Skin epidermis (tissue), 12 donors: ENCODE data around the gene SYT13.
"Not testable (repeated sequence)": the region's sequence is repeated elsewhere in the genome, so short reads cannot be mapped to it uniquely, and the experiment has no call there.

Experiments
- H3K27ac ChIP-seq, 21 experiments: fragments of 200-600 bp; sonication (generic) in 11 of 21; one replicate each; pipeline ENCODE4 v1.5.0; 2020; ENCODE audit warnings: mild to moderate bottlenecking in 3 of 21, inconsistent platforms in 2 of 21, moderate library complexity in 2 of 21
- H3K4me3 ChIP-seq, 7 experiments: fragments of 200-600 bp; sonication (generic) in 2 of 7; one replicate each; pipeline ENCODE4 v1.5.0; 2020; ENCODE audit warnings: inconsistent platforms in 2 of 7, mild to moderate bottlenecking in 2 of 7, moderate library complexity in 1 of 7

The SYT13 gene

DNA sequence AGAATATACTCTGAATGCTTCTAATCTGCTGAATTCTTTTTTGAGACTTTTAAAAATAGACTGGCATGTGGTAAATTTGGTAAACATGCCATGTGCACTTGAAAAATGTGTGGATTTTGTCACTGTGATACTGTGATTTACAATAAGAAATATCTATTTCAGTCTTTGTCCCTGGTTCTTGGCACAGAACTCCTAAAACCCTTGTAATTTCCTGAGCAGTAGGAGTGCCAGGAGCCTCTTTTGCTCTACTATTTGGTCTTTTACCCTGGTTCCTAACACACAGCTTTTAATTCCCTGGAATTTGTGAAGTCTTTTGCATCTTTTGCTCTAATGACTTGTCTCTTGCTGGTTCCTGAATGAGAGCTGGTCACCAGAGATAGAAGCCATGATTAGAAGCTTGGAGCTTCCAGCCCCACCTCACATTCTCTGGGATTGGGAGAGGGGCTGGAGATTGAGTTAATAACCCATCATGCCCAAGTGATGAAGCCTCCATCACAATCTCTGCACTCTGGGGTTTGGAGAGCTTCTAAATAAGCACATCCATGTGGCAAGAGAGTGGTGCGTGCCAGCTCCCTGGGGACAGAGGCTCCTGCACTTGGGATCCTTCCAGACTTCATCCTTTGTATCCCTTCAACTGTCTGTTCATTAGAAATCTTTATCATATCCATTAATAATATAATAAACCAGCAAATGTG is 27.2 kb upstream of the SYT13 start:
- Histone ChIP-seq H3K4me3 (no peak overlapping the region), H3K27ac (no peak overlapping the region)

DNA sequence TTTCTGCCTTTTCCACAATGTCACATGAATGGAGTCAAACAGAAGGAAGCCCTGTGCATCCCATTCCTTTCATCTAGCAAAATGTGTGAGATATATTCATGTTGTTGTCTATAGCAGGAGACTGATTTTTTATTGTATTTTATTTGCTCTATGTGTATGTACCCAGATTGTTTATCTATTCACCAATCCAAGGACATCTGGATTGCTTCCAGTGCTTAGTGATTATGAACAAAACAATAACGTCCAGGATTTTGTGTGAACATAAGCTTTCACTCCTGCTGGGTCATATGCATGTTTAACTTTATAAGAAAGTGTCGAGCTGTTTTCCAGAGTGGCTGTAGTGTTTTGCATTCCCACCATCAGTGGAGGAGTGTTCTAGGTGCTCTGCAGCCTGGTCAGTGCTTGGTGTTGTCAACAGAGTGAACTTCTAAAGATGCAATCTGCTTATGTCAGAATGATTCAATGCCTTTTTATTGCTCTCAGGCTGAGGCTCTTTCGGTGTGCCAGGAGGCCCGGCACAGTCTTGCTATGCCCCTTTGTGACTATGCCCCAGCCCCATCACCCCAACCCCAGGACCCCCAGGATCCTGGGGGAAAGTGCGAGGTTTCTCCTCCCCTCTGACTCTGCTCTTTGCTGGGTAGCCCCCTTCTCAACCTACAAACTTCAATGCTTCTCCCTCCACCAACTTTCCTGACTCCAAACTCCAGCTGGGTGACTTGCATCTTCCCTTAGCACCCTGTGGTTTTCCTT is 19.9 kb upstream of the SYT13 start:
- H3K4me3 ChIP-seq, result no peak overlapping the region
- no peak overlapping the region for H3K27ac ChIP-seq

- H3K27ac ChIP-seq, result no peak overlapping the region
- no peak overlapping the region for H3K4me3 ChIP-seq
Observed at GRCh38 chr11:45304992-45305335, 18.8 kb upstream of the SYT13 start.

- H3K27ac ChIP-seq, result no peak overlapping the region
- no peak overlapping the region for H3K4me3 ChIP-seq
Observed at GRCh38 chr11:45304111-45304991, 18.2 kb upstream of the SYT13 start.

DNA sequence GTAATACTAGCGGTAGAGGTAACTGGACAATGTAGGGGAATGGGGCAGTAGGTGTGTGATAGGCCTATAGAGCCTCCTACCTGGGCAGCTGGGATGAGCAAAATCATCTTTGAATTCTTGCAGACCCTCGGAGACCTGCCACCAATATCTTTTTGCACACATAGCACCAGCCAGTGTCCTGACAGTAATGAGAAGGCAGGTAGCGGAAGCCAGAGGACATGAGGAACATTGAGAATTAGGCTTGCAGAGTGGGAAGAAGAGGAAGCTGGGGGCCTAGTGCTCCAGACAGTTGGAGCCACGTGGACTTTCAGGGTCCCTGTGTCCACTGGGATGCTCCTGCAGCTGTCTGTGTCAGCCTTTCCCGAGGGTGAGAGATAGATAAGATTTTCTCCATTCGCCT is 17.2 kb upstream of the SYT13 start:
- no peak overlapping the region for H3K27ac ChIP-seq
- H3K4me3 ChIP-seq, result no peak overlapping the region

DNA sequence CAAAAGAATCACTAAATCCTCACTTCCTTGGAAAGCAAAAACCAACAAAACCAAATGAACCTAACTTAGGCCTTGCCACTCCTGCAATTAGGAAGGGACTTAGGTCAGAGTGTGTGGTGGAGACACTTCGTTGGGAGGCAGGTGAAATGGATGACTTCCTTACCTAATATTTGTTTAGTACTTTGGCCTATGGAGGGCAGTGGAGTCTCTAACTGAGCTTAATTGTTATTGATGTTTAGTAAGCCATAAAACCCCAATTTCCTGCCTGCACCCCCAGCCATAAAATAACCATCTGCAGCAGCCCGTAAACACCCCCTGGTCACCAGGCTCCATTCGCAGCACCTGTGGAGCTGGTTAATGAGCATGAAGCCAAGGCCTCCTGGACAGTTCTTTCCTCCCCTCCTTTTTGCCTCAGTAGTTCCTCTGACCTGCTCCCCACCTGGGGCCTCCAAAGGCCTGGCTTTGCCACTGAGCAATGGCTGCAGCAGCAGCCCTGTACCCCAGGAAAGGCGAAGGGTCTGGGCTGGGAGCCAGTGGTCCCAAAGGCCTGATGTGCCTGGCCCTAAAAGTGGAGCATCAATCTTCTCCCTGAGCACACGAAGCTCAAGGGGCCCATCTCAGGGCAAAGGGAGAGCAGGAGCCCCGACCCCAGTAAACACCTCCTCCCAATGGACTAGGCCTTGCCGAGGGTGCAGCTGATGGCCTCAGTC is 15.6 kb upstream of the SYT13 start:
- H3K27ac ChIP-seq, result no peak overlapping the region

DNA sequence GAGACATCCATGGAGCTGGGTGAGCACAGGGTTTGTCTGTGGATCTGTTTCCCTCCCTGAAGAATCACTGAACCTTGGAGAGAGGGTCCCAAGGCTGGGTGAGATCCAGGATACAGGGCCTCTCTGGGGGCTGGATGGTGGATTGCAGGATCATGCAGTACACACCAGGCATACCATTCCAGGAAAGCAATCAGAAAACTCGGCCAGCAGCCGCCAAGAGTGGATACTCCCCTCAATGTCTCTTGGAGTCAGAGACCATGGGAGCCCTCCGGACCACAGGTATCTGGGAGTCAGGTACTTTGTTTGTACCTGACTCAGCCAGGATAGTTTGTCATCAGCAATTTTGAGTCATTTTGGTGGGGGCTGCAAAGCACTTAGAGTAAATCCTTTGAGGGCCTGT is 14.6 kb upstream of the SYT13 start:
- Histone ChIP-seq H3K27ac (no peak overlapping the region), H3K4me3 (no peak overlapping the region)

More for the DNA sequence above, 15.6 kb upstream of the SYT13 start:
- no peak overlapping the region for H3K4me3 ChIP-seq

DNA sequence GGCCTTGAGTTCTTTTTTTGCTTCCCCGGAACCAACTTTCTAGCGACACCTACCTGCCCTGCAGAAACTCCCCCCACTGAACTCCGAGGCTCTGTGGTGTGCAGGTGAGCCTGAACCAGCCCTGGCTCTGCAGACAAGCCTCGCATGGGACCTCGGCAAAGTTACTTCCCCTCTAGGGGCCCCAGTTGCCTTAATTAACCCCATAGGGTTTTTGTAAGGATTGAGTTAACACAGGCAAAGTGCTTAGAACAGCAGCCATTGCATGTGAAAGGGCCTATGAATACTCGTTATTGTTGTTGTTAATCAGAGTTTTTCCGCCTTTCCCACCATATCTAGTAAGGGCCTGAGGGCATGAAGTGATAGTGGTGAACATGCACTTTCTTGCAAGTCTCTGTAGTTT is 12.6 kb upstream of the SYT13 start:
- H3K4me3 ChIP-seq, result no peak overlapping the region

GRCh38 chr11:45296075-45296474 is 9.9 kb upstream of the SYT13 start:
- Histone ChIP-seq H3K4me3 (no peak overlapping the region), H3K27ac (no peak overlapping the region)

More for the DNA sequence above, 12.6 kb upstream of the SYT13 start:
- no peak overlapping the region for H3K27ac ChIP-seq

DNA sequence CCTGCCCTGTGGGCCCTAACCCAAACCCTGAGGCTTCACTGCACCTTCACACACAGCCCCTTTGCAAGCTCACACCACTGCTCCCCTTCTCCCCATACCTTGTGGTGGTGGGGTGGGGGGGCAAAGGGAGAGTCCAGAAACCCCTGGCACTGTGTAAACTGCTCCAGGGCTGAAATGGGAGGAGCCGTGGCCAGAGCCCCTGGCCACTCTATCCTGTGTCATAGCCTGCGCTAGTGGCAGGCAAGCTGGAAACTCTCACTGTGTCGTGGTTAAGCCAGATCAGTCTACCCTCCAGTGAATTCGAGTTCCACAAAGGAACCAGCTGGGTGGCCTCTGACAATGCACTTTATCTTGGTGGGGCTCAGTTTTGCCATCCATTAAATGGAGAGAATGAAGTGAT is 8.4 kb upstream of the SYT13 start:
- no peak overlapping the region for H3K4me3 ChIP-seq
- no peak overlapping the region for H3K27ac ChIP-seq

DNA sequence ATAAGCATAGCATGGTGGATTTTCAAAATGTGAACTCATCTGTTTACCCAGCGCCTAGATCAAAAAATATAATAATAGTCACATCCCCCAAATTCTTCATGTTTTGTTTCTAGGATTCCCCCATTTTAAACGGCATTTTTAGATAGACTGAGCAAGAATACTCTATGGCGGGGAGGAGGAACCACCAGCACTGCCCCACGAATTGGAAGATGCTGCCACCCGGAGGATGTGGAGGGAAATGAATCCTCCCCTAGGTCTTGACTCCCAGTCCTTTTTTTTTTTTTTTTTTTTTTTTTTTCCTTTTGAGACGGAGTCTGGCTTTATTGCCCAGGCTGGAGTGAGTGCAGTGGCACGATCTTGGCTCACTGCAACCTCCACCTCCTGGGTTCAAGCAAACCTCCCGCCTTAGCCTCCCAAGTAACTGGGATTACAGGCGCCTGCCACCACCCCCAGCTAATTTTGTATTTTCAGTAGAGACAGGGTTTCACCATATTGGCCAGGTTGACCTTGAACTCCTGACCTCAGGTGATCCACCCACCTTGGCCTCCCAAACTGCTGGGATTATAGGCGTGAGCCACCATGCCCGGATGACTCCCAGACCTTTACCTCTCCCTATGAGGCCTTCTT is 7.5 kb upstream of the SYT13 start:
- H3K27ac ChIP-seq, H3K4me3 ChIP-seq: not testable (repeated sequence)

- H3K4me3 ChIP-seq, result no peak overlapping the region
Observed at GRCh38 chr11:45290586-45290985, 4.4 kb upstream of the SYT13 start.

GRCh38 chr11:45289369-45289768 is 3.2 kb upstream of the SYT13 start:
- H3K4me3 ChIP-seq, result no peak overlapping the region
- no peak overlapping the region for H3K27ac ChIP-seq

More at GRCh38 chr11:45290586-45290985, 4.4 kb upstream of the SYT13 start:
- no peak overlapping the region for H3K27ac ChIP-seq

GRCh38 chr11:45288339-45288738 is 2.2 kb upstream of the SYT13 start:
- Histone ChIP-seq H3K4me3 (no peak overlapping the region), H3K27ac (no peak overlapping the region)

DNA sequence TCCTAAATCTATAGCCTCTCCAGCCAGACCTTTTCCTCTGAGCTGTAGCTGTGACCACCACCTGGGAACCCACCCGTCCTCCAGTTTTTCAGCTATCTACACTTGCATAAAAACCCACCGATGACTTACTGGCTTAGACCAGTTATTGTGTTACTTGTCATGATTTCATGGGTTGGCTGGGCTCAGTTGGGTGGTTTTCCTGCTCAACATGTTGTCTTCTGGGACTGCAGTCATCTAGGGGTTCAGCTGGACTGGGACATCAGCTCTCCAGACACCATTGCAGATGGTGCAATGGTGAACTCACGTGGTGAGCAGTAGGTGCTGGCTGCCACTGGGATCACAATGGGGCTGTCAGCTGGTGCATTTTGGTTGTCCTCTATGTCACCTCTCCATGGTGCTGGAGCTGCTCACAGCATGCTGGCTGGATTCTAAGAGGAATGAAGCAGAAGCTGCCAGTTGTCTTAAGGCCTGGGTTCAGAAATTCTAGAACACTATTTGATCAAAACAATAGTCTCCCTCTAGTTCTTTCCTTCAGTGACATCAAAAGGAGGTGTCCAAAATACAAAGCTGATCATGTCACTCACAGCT is 1.3 kb upstream of the SYT13 start:
- no peak overlapping the region for H3K27ac ChIP-seq
- H3K4me3 ChIP-seq, result no peak overlapping the region

- Histone ChIP-seq H3K27ac (no peak overlapping the region), H3K4me3 (no peak overlapping the region)
Observed at GRCh38 chr11:45285250-45285828, 802 bp downstream of the SYT13 start.

- no peak overlapping the region for H3K27ac ChIP-seq
- H3K4me3 ChIP-seq, result no peak overlapping the region
Observed at GRCh38 chr11:45282081-45282480, 4.1 kb downstream of the SYT13 start.

- Histone ChIP-seq H3K4me3 (no peak overlapping the region), H3K27ac (no peak overlapping the region)
Observed at GRCh38 chr11:45280449-45280848, 5.7 kb downstream of the SYT13 start.

DNA sequence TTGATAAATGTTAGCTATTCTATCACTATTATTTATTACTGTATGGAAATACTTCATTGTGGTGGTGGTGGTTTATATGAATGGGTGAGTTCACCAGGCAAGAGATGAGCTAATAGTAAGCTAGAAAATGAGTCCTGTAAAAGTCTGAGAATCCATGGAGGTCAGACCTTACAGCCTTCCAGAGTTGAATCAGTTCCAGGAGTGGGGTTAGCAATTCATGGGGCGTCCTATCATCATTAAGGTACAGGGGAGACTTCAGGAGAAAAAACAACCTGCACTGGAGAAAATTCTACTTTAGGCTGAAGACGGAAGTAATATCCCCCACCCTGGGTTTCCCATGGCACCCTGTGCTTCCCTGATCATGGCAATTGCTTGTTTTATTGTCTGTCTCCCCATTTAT is 6.5 kb downstream of the SYT13 start:
- H3K4me3 ChIP-seq, result no peak overlapping the region
- H3K27ac ChIP-seq, result no peak overlapping the region
